Kidney tubule cell (primary cell): ENCODE results near the gene NUP50.

Experiments
- DNase-seq: peaks from one replicate; pipeline ENCODE4 v3.0.0-alpha.2; 2018; ENCODE audit warnings: low spot score

NUP50 gene

GRCh38 chr22:45230026-45230721 is 66.4 kb downstream of the NUP50 start:
- no peak for DNase-seq

DNA sequence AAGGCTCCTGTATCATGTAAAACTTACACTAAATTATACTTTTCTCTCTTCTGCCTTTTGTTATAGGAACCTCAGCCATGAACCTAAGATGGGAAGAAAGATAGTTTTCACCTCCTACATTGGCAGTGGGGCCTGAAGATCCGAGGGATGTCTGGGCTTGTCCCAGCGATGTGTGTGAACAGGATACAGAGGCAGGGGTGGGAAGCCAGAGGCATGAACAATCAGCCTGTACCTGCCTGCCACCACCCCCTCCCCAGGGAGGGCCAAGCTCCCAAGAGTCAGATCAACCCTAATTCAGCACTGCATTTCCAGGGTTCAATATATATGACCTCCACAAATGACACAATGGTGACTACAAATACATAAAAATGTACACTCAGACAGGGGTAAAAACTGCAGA is 67.6 kb downstream of the NUP50 start:
- DNase-seq = no peak

- DNase-seq = no peak
Measured at GRCh38 chr22:45233386-45233785, 69.7 kb downstream of the NUP50 start.

GRCh38 chr22:45233827-45234226 is 70.1 kb downstream of the NUP50 start:
- DNase-seq = no peak

- no peak for DNase-seq
Measured at GRCh38 chr22:45235101-45235777, 71.5 kb downstream of the NUP50 start.

- DNase-seq = no peak
Measured at GRCh38 chr22:45235851-45236342, 72.2 kb downstream of the NUP50 start.

DNA sequence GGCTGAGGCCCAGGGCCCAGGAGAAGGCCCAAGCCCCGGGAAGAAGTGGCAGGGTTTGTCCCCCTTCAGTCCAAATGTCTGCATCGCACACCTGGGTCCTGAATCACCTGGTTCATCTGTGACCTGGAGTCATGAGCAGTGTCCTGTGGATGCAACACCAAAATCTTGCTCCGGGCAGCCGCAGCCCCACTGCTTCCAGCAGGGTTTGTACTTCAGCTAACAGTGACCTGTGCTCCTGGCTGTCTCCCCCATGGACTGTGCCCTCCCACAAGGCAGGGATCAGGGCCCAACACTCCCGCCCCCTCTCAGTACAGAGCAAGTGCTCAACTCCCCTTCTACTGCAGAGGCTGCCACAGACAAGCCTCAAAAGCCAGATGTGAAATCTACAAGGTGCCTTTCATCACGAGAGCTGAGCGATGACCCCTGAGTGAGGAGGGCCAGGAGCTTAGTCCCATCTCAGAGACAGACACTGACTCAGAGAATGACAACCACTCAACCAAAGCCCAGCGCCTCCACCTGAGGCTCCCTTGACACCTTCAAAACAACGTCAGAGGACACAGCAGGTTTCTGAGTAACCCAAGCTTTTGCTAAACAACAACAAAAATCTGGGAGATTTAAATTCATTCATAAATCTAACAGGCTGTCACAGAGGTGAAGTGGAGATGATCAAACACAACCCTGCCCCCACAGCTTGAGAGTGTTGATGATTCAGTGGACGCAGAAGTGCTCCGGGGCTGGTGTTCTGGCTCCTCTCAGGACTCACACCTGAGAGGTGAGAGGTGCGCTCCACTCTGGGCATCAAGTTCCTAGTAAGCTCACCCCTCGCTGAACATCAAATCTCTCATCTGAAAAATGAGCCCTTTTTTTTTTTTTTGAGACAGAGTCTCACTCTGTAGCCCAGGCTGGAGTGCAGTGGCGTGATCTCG is 73.6 kb downstream of the NUP50 start:
- peak; percentile 59 for DNase-seq
